OCI-LY7 (cell line): ENCODE results near the gene ELP4. TPM values are rescaled to one million over a fixed set of nuclear protein-coding genes. Genes with fewer than 3 reads are reported as not detected.

Experiments used
- BruUV-seq: library from RNA; stranded (reverse); fragments of 400-500 nt; replicated peaks from 2 replicates; lab custom pipeline; 2021; lab: Mats Ljungman, UMichigan
- CTCF ChIA-PET: fragments of 300-600 bp; sonication (Branson Sonifier 250); formaldehyde crosslinking; loops from one replicate; lab custom pipeline; 2022; ENCODE audit warnings: antibody characterized with exemption; ENCODE audit not compliant: unreplicated experiment; lab: Charles Lee
- POLR2A ChIA-PET: fragments of 300-600 bp; sonication (Branson Sonifier 250); formaldehyde crosslinking; loops from one replicate; lab custom pipeline; 2022; ENCODE audit warnings: antibody characterized with exemption; lab: Charles Lee
- DNase-seq: peaks from one replicate; pipeline ENCODE4 v3.0.0-alpha.2; 2015; ENCODE audit warnings: low spot score
- H2AFZ ChIP-seq: fragments of 200-600 bp; sonication (generic), shearing (Covaris generic); 2 replicates; pipeline ENCODE4 v1.6.1; 2014; ENCODE audit warnings: mild to moderate bottlenecking, antibody characterized with exemption, low read length, moderate library complexity
- H3K27ac ChIP-seq: fragments of 200-600 bp; sonication (generic); 2 replicates; pipeline ENCODE4 v1.5.1; 2014; ENCODE audit warnings: mixed run types, low read depth, mild to moderate bottlenecking, moderate library complexity, low read length, inconsistent platforms; ENCODE audit not compliant: poor library complexity, severe bottlenecking
- H3K36me3 ChIP-seq: fragments of 200-600 bp; sonication (generic); 2 replicates; pipeline ENCODE4 v1.6.1; 2014; ENCODE audit warnings: mild to moderate bottlenecking, antibody characterized with exemption, low read length, moderate library complexity, mixed read lengths; ENCODE audit not compliant: insufficient read depth
- H3K4me1 ChIP-seq: fragments of 200-600 bp; sonication (generic); 2 replicates; pipeline ENCODE4 v1.5.1; 2014; ENCODE audit warnings: mild to moderate bottlenecking, low read length; ENCODE audit not compliant: insufficient read depth, poor library complexity, severe bottlenecking
- H3K4me2 ChIP-seq: fragments of 200-600 bp; sonication (generic); 2 replicates; pipeline ENCODE4 v1.6.1; 2014; ENCODE audit warnings: mild to moderate bottlenecking, low read length
- H3K4me3 ChIP-seq: fragments of 200-600 bp; sonication (generic); 2 replicates; pipeline ENCODE4 v1.5.1; 2014; ENCODE audit warnings: mild to moderate bottlenecking, low read depth, low read length; ENCODE audit not compliant: poor library complexity, severe bottlenecking
- H3K79me2 ChIP-seq: fragments of 200-600 bp; sonication (generic); 2 replicates; pipeline ENCODE4 v1.6.1; 2016; ENCODE audit warnings: low read depth, mild to moderate bottlenecking, low read length, moderate library complexity, mixed read lengths; ENCODE audit not compliant: insufficient read depth
- H3K9me2 ChIP-seq: fragments of 200-600 bp; sonication (generic); 2 replicates; pipeline ENCODE4 v1.6.1; 2016; ENCODE audit warnings: mild to moderate bottlenecking, low read length, mixed read lengths; ENCODE audit not compliant: insufficient read depth
- H3K9me3 ChIP-seq: fragments of 200-600 bp; sonication (generic); 2 replicates; pipeline ENCODE4 v1.6.1; 2014; ENCODE audit warnings: mild to moderate bottlenecking, mixed run types, low read length, mixed read lengths
- H4K20me1 ChIP-seq: fragments of 200-600 bp; sonication (generic); 2 replicates; pipeline ENCODE4 v1.6.1; 2014; ENCODE audit warnings: mild to moderate bottlenecking, antibody characterized with exemption, low read length, moderate library complexity, mixed read lengths; ENCODE audit not compliant: insufficient read depth
- EZH2phosphoT487 ChIP-seq: fragments of 200-600 bp; sonication (generic); IDR thresholded peaks from 2 replicates; pipeline ENCODE4 v1.6.1; 2018; ENCODE audit warnings: low read depth, borderline replicate concordance, mild to moderate bottlenecking, mixed run types, antibody characterized with exemption, low read length, moderate library complexity, mixed read lengths
- intact Hi-C: fragments of 100-400 bp; cut with micrococcal nuclease; formaldehyde crosslinking; loops from one replicate; pipeline ENCODE4 v1.10.0; 2022; ENCODE audit not compliant: unreplicated experiment
- total RNA-seq, 2 experiments: library from RNA; depleted of rRNA in 1 of 2; stranded (reverse); fragments of >200 nt in 1 of 2; shearing (Covaris generic) in 1 of 2; gene quantifications; 2 replicates each; pipeline ENCODE4 v1.2.3, GENCODE V29; 2014 to 2022
- TF ChIP-seq, protein P1 (sequence below): fragments of 200-600 bp; sonication (generic); conservative IDR thresholded peaks from 2 replicates; pipeline ENCODE4 v1.5.1; 2014; ENCODE audit warnings: mild to moderate bottlenecking, antibody characterized with exemption, low read length, moderate library complexity, mixed read lengths

ELP4 gene
- total RNA-seq, 2 experiments from 2014 or later, result 27.6 to 32.7 TPM

DNA sequence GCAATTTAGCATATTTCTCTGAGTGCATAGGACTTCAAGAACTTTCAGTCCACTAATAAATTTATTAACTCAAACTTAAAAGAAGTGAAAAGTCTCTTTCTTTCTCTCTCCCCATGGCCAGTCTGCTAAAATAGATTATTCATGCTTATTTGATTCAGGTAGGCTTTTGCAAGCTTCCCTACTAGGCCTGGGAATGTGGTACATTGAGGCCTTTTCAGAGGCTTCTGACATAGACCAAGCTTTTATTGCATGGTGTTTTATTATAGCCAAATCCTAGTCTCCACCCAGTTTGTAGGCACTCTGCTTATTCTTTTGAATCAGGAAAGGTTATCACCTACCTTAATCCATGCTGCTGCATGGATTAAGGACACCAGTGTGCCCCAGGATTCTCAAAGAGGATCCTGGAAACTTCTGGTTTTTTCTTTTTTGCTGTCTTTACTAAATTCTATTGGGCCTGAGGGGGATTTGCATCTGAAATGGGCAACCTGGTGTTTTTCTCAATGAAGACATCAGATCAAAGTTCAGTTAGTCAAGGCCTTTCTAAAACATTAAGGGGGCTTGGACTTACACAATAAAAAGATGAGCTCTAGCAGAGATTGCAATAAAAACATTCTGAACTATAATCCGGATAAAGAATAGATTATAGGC, 92.2 kb downstream of the ELP4 start:
- no peak for DNase-seq
- TF ChIP-seq, protein P1, sequence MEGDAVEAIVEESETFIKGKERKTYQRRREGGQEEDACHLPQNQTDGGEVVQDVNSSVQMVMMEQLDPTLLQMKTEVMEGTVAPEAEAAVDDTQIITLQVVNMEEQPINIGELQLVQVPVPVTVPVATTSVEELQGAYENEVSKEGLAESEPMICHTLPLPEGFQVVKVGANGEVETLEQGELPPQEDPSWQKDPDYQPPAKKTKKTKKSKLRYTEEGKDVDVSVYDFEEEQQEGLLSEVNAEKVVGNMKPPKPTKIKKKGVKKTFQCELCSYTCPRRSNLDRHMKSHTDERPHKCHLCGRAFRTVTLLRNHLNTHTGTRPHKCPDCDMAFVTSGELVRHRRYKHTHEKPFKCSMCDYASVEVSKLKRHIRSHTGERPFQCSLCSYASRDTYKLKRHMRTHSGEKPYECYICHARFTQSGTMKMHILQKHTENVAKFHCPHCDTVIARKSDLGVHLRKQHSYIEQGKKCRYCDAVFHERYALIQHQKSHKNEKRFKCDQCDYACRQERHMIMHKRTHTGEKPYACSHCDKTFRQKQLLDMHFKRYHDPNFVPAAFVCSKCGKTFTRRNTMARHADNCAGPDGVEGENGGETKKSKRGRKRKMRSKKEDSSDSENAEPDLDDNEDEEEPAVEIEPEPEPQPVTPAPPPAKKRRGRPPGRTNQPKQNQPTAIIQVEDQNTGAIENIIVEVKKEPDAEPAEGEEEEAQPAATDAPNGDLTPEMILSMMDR, result no peak
- no peaks in the 10 kb centered on the region for H3K79me2 ChIP-seq
- BruUV-seq, result no TSS peak
- no peaks in the 10 kb centered on the region for H4K20me1 ChIP-seq
- H3K27ac ChIP-seq, result no peak overlapping the region
- ChIA-PET POLR2A (interaction anchor here (0.9 kb wide), 2 partner anchors 12 to 44 kb away, joined by 3 to 4 read pairs; no protein-coding TSS in a partner anchor), CTCF (no interaction called here)
- no peaks in the 10 kb centered on the region for H3K4me1 ChIP-seq
- no peaks in the 10 kb centered on the region for H3K36me3 ChIP-seq
- no peak overlapping the region for H3K4me2 ChIP-seq
- no peak overlapping the region for H3K4me3 ChIP-seq
- intact Hi-C loops, result no loop called here
- H2AFZ ChIP-seq, result no peak overlapping the region
- H3K9me3 ChIP-seq, result no peaks in the 10 kb centered on the region
- H3K9me2 ChIP-seq, result no peaks in the 10 kb centered on the region

DNA sequence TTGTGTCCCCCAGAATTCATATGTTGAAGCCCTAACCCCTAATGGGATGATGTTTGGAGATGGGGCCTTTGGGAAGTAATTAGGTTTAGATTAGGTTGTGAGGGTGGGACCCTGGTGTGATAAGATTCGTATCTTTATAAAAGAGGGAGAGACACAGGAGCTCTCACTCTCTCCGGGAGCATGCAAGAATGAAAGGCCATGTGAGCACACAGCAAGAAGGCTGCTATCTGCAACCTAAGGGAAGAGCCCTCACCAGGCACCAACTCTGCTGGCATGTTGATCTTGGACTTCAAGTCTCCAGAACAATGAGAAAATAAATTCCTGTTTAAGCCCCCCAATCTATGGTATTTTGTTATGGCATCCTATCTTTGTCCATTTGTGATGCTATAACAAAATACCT, 97.3 kb downstream of the ELP4 start:
- TF ChIP-seq, protein P1, result no peak
- no peak overlapping the region for H3K27ac ChIP-seq
- no peaks in the 10 kb centered on the region for H3K9me3 ChIP-seq
- H2AFZ ChIP-seq, result no peak overlapping the region
- CTCF ChIA-PET, result no interaction called here
- no peaks in the 10 kb centered on the region for H3K79me2 ChIP-seq
- no peaks in the 10 kb centered on the region for H3K36me3 ChIP-seq
- no peaks in the 10 kb centered on the region for H4K20me1 ChIP-seq
- H3K4me3 ChIP-seq, result no peak overlapping the region
- H3K4me1 ChIP-seq, result no peaks in the 10 kb centered on the region
- POLR2A ChIA-PET, result interaction anchor here (0.6 kb wide), 1 partner anchor 11 kb away, joined by 3 read pairs; no protein-coding TSS in a partner anchor
- no TSS peak for BruUV-seq
- no peaks in the 10 kb centered on the region for H3K9me2 ChIP-seq
- intact Hi-C loops, result no loop called here
- DNase-seq, result no peak
- H3K4me2 ChIP-seq, result no peak overlapping the region

GRCh38 chr11:31607914-31608313, 98.3 kb downstream of the ELP4 start:
- no TSS peak for BruUV-seq
- Histone ChIP-seq H3K4me2 (no peak overlapping the region), H3K79me2 (no peaks in the 10 kb centered on the region), H2AFZ (no peak overlapping the region), H3K27ac (no peak overlapping the region), H3K9me3 (no peaks in the 10 kb centered on the region), H3K4me1 (no peaks in the 10 kb centered on the region), H3K4me3 (no peak overlapping the region), H4K20me1 (no peaks in the 10 kb centered on the region), H3K9me2 (no peaks in the 10 kb centered on the region), H3K36me3 (no peaks in the 10 kb centered on the region)
- ChIA-PET POLR2A (no interaction called here), CTCF (no interaction called here)
- no peak for DNase-seq
- intact Hi-C loops, result no loop called here
- no peak for TF ChIP-seq EZH2phosphoT487
- TF ChIP-seq, protein P1, result no peak
